ENCODE data around the gene ANKRD12.

GRCh38 chr18:9188359-9189231, 52.0 kb downstream of the ANKRD12 start:
- no peak for TF ChIP-seq EZH2 (IDR thresholded peaks at IDR 0.05; ENCODE audit: low read length)
- TF ChIP-seq, protein P1, sequence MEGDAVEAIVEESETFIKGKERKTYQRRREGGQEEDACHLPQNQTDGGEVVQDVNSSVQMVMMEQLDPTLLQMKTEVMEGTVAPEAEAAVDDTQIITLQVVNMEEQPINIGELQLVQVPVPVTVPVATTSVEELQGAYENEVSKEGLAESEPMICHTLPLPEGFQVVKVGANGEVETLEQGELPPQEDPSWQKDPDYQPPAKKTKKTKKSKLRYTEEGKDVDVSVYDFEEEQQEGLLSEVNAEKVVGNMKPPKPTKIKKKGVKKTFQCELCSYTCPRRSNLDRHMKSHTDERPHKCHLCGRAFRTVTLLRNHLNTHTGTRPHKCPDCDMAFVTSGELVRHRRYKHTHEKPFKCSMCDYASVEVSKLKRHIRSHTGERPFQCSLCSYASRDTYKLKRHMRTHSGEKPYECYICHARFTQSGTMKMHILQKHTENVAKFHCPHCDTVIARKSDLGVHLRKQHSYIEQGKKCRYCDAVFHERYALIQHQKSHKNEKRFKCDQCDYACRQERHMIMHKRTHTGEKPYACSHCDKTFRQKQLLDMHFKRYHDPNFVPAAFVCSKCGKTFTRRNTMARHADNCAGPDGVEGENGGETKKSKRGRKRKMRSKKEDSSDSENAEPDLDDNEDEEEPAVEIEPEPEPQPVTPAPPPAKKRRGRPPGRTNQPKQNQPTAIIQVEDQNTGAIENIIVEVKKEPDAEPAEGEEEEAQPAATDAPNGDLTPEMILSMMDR (optimal IDR thresholded peaks at IDR 0.05 in 1 of 3, IDR thresholded peaks at IDR 0.05 in 1 of 3, conservative IDR thresholded peaks at IDR 0.05 in 1 of 3; ENCODE audit: extremely low read depth in 1 of 3, insufficient read depth in 2 of 3, low read length in 3 of 3) = no peak
